ENCODE measurements around the gene DDX59.

- TF ChIP-seq, protein P1, sequence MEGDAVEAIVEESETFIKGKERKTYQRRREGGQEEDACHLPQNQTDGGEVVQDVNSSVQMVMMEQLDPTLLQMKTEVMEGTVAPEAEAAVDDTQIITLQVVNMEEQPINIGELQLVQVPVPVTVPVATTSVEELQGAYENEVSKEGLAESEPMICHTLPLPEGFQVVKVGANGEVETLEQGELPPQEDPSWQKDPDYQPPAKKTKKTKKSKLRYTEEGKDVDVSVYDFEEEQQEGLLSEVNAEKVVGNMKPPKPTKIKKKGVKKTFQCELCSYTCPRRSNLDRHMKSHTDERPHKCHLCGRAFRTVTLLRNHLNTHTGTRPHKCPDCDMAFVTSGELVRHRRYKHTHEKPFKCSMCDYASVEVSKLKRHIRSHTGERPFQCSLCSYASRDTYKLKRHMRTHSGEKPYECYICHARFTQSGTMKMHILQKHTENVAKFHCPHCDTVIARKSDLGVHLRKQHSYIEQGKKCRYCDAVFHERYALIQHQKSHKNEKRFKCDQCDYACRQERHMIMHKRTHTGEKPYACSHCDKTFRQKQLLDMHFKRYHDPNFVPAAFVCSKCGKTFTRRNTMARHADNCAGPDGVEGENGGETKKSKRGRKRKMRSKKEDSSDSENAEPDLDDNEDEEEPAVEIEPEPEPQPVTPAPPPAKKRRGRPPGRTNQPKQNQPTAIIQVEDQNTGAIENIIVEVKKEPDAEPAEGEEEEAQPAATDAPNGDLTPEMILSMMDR (IDR thresholded peaks at IDR 0.05) = no peak
- no peak for TF ChIP-seq POLR2A (IDR thresholded peaks at IDR 0.05)
- no peak for TF ChIP-seq EP300 (IDR thresholded peaks at IDR 0.05; ENCODE audit: low read depth)
These were observed 993 bp downstream of the DDX59 start for GRCh38 chr1:200668514-200669313.

Data from transverse colon (tissue), 3 donors.